Measurements from ENCODE around the gene PCNA. TPM values are rescaled to one million over a fixed set of nuclear protein-coding genes. Genes with fewer than 3 reads are reported as not detected.
A peak's percentile ranks its signal among the peaks of the same experiment; 100 is the strongest.
"Not testable (repeated sequence)": the region's sequence is repeated elsewhere in the genome, so short reads cannot be mapped to it uniquely, and the experiment has no call there.

PCNA gene
- total RNA-seq, 1 experiment from 2014 or later = 571 TPM

DNA sequence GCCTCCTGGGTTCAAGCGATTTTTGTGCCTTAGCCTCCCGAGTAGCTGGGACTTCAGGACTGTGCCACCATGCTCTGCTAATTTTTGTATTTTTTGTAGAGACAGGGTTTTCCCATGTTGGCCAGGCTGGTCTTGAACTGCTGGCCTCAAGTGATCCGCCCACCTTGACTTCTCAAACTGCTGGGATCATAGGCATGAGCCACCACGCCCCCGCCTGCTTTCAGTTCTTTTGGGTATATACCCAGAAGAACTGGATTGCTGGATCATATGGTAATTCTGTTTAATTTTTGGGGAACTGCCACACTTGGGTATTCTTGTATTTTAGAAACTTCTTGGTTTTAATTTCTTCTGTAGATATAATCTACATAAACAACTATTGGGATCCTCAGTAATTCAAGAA is 24.1 kb upstream of the PCNA start:
- no peak for DNase-seq (ENCODE audit: low spot score)

DNA sequence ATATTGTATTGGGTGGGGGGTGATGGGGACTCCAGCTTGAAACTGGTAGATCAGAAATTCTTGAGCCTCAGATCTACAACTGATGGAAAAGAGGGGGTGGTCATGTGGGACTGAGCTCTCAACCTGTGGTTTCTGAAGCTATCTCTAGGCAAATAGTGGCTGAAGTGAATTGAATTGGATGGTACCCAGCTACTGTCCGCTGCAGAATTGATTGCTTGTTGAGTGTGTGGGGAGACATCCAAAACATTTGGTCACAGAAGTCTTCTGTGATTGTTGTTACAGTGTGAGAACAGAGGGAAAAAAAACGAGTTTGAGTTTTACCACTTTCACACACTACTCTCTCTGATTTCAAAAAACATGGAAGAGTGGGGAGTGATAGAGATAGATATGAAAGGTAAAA is 21.9 kb upstream of the PCNA start:
- no peak for DNase-seq (ENCODE audit: low spot score)

DNA sequence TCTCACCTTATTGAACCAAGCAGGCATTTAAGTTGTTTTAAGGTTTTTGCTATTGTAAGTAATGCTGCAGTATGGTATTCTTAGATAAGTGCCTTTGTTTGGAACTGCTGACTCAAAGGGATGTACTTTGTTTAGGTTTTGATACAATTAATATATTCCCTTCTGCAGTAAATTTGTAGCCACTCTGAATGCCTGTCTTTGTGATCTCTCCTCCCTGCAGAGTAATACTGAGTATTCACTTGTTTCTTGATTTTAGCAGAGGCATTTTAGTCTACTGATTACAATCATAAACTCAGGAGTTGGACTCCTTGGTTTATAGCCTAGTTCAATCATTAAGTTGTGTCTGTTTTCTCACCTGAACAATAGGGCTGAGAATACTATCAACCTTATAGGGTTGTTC is 20.4 kb upstream of the PCNA start:
- DNase-seq (ENCODE audit: low spot score) = no peak

DNA sequence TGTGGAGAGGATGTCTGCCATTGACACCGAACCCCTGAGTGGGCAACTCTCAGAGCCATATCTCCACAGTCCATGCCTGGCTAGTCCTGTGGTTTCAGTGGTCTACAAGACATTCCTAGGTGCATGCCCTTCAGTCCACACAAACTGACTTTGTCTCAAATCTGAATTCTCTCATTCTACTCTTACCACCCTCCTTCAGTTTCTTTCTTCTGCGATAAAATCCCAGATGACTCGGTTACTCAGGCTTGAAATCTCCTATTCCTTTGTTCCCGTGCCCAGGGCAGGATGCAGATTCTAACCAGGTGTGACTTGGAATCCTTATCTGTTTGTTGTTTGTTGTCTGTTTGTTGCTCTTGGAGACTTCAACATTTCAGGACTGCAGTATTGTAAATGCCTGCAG is 16.3 kb upstream of the PCNA start:
- DNase-seq (ENCODE audit: low spot score) = no peak

DNA sequence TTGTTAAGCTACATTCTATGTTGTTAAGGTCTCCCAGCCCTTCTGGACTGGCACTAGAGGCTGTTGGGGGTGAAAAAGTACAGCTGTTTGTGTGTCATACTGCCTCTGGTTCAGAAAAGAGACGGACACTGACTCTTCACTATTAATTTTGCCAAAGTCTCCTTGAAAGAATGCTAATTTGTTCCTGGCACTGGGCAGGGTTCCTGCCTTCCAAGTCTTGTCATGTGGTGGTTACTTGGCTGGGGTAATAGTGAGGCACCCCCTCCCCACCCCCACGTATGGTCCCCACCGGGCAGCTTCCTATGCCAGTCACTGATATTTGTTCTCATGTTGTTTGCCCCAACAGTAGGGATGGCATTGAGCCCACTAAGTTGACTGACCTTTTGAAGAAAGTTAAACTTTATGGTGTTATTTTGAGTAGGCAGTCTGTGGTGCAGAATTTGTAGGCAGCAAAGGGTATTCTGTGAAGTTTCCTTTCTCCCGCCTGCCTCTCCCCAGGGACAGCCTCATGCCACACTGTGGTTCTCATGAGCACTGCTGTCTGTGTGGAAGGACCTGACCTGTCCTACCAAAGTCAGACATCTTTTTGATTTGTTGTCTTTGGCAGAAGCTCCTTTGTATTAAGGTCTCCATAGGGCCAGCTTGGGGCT is 15.7 kb upstream of the PCNA start:
- DNase-seq (ENCODE audit: low spot score) = no peak

DNA sequence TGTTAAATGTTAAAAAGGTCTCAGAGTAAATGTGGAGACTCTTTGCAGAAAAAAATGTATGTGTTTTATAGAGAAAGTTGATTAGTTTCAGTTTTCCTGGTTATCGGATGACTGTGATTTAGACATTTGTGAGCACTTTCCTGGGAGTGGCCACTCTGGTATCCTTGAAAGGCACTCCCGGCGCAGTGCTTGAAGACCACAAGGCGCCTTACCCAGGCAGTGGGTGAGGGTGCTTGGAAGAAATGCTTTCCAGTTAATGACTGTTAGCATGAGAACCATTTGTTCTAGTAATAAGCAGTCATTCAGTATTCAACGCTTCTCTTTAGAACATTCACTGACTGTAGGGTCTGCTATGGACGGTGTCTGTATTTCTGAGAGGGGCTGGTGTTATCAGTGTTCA is 14.2 kb upstream of the PCNA start:
- no peak for DNase-seq (ENCODE audit: low spot score)

DNA sequence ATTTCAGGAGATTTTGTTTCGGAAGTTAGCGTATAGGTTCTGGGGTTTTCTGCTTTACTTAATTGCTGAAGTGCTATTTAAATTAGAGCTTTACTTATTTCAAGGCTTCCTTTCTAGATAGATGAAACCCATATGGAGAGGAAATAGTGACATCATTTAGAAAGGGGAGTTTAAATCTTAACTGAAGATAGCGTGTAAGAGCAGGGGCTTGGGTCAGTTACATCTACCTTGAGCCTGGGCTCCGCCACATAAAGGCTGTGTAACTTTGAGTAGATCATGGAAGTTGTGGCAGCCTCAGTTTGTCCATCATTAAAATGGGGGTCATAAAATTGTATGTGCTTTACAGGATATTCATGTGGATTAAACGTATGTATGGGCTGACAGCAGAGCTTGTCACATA is 11.7 kb upstream of the PCNA start:
- no peak for DNase-seq (ENCODE audit: low spot score)

DNA sequence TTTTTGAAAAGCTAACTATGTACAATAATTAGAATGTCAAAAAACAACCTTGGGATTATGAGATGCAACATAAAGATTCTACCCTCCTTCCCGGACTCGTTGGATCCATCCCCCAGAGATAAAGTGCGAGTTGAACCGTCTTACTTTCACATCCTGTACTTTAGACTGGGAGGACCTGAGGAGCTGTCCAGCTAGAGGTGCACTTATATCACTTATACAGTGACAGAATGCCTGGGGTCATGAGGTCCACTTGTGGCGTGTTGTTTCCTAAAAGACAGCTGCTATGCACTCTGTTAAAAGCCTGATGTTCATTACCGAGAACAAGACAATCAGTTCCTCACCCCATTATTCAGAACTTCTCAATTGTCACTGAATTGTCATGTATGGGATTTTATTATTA is 9.1 kb upstream of the PCNA start:
- no peak for DNase-seq (ENCODE audit: low spot score)

DNA sequence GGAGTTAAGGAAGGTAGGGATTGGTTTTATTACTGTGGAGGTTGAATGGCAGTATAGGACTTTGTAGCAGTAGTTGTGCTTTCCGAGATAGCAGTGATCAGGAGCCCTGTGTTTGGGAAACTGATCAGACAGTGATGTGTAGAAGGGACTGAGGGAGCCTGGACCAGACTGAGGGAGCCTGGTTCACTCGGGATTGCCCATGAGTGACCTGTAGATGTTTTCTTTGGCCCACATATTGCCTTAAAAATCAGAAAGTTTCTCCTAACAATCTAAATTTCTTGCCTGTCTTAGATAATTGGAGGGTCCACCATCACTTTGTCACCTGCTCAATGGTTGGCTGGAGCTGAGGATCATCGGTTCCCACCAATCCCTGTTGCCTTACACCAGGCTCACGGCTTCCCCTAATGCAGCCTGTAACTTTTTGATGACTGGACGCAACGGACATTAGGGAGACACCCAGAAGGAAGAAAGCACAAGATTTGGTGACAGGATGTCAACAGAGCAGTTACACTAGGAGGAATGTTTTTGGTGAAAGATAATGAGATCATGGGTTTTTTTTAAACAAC is 8.2 kb upstream of the PCNA start:
- DNase-seq (ENCODE audit: low spot score) = no peak

DNA sequence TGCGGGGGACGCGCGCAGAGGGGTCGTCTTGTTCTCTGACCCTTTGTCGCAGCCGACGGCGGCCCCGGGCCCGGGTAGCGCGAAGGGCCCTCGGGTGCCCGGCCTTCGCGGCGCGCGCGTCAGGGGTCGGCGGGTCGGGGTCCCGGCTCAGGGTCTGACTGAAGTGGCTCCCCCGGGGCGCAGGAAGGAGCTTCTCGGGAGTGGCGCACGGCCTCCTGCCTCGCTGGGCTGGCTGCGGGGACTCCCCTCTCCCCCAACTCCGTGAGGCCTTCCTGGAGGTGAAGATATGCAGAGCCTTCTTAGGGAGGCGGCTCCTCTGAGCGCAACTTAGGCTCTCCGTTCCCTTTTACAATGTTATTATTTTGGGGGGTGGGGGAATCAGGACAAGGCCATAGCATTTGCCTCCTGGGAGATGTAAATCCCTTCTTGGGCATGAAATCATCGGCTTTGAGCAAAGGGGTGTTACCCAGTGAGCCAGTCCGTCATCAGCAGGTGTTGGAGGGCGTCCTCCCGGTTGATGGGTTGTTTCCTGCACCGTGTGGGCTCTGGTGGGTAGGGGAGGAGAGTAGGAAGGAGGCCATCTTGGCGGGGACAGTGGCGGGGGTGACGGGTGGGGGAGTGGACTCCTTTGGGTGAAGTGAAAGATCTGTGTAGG is 7.6 kb upstream of the PCNA start:
- DNase-seq (ENCODE audit: low spot score) = peak; percentile 19

DNA sequence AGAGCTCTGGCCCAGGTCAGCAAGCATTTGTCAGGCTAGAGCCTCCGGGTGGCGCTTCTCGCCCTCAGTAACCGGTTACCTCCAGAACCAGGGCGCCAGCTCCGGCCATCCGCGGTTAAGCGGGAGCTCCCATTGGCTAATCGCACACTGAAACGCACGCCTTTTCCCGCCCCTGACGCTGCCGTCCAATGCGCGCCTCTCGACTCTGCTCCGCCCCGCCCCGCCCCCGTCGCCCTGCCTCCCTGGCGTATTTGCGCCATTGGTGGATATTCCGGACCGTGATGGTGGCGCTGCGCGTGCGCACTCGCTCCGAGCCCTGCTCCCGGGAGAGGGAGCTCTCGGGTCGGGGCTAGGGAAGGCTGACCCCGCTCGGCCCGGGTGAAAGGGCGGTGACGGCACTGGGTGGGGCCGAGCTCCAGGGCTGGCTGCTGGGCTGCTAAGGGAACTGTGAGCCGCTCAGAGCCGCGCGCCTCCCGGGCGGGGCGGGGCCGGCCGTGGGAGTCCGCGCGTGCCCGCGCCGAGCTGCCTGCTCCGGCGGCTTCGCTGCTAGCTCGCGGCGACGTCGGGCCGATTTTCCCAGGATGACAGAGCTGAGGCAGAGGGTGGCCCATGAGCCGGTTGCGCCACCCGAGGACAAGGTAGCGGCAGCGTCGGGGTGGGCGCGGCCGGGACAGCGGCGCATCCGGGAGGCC is 6.9 kb upstream of the PCNA start, which contains the start of gene CDS2:
CDS2 (plus strand) TSS at position 497 of the 692 bp plus-strand sequence; CDS start at position 582, 85 bp downstream.
- DNase-seq (ENCODE audit: low spot score) = peak; percentile 98

DNA sequence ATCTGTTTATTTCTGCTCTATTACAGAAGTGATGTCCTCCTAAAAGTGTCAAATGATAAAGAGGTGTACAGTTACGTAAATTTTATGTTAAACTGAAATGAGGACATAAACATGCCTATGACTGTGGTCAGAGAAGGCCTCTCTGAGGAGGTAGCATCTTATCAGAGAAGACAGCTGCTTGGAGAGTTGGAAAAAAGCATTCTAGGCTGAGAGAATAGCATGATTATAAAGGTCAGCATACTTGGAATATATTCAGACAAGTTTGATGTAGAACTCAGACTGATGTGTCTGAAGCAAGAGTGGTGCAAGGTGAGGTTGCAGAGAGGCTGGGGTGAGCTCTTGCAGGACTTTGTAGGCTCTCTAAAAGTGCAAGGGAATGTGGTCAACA is 3.1 kb upstream of the PCNA start:
- no peak for DNase-seq (ENCODE audit: low spot score)

DNA sequence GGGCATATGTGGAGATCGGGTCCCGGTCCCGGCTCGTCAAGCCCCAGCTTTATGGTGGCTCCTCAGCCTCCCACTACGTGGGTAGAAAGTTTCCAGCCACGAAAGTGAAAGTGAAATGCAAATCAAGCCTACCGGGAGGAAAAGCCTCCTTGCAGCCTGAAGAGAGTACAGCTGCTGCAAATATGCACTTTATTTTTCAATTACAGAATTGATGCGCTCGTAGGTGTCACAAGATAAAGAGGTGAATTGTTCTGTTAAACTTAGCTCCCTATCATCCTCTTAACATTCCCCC is 373 bp upstream of the PCNA start:
- no peak for DNase-seq (ENCODE audit: low spot score)

DNA sequence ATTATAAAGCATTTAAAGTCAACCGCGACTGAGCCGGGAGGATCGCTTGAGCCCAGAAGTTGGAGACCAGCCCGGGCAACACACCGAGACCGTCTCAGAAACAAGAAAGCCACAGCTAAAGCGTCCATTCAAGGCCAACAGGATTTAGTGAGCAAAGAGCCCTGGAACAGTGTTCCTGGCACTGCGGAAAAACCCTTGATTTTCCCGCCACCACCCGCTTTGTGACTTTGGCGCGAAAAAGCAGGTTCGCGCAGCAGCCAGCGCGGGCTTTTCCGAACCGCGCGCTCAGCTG is 669 bp downstream of the PCNA start:
- no peak for DNase-seq (ENCODE audit: low spot score)

DNA sequence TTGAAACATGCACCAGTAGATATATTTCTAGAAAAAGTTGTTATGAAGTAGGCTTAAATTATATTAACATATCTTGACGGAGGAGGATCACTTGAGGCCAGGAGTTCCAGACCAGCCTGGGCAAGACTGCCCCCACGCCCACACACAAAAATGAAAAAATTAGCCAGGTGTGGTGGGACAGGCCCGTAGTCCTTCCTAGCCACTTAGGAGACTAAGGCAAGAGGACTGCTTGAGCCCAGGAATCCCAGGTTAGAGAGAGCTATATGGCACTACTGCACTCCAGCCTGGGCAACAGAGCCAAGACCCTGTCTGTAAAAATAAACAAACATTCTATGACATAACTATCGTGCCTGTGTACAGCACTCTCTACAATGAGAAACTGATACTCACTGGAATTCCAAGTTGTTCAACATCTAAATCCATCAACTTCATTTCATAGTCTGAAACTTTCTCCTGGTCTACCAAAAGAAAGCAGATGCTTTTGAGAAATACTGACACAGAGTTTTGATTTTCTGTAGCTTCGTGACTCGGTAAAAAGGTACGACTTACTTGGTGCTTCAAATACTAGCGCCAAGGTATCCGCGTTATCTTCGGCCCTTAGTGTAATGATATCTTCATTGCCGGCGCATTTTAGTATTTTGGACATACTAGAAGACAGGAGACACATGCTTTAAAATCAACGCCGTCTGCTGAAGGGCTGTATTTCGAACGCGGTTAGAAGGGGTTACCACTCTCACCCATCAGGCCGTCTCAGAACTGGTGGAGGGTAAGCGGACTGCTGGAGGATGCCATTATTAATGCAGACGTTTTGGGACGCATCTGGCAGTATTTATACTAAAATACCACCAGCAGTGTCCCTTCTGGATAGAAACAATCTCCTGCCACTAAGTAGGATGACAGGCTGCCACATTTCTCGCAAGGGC is 1.3 kb downstream of the PCNA start:
- DNase-seq (ENCODE audit: low spot score) = no peak

DNA sequence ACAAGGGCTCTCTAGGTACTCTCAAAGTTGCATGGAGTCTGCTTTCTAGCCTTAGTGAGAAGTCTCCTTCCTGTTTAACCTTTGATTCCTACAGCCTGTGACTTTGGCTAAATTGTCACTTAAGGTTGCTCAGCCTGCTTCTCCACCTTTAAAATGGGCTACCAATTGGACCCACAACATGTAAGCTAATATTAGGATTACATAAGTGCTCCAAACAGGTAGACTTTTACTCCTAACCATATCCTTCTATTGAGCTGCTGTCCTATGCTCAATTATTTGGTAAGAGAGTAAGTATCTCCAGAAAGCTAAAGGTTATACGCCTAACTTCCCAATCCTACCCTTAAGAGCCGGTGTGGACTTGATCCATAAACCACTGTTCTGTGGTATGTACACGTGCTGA is 2.9 kb downstream of the PCNA start:
- DNase-seq (ENCODE audit: low spot score) = no peak

DNA sequence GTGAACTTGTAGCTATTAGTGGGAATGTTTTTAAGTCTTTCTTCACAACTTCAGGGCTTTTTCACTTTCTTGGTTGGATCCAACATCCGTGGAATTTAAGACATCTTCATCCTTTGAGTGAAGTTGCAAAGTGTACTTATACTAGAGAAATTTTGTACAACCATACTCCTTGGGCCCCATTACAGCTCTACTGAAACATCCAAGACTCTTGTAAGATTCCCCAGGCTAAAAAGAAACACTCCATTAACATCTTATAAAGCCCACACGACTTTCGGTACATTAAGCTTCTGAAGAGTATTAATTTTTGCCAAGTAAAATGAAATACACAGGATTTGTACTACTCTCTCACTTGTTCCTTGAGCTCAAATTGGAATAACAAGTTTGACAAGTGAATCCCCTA is 5.4 kb downstream of the PCNA start:
- no peak for DNase-seq (ENCODE audit: low spot score)

DNA sequence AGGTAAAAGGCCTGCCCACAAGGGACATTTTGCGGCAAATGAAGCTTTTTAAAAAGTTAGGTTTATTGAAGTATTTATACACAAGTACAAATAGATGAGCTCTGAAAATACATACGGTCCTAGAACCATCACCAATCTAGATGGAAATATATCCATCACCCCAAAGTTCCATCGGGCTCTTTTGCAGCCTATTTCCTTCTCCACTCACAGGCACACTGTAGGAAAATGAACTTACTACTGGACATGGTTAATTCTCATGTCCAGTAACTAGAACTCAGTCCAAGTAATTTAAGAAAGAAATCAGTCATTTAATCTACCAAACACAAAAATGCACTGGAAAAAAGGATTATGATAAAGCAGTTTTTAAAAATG is 6.2 kb downstream of the PCNA start:
- DNase-seq (ENCODE audit: low spot score) = no peak

DNA sequence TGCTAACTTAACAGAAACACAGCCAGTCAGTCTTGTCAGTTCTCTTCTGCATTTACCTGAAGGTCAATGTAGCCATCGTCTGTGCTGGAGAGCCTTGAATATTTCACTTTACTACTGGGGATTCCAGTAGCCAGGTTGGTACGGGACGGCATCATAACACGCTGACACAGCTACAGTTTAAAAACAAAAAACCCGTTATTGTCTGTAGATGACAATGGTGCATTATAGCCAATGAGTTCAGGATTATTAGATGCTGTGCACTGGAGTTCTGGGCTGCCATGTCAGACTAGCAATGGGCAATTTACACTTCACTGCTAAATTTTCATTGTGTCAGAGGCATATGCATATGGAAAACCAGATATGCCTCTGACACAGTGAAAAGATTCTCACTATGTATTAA is 10.5 kb downstream of the PCNA start:
- no peak for DNase-seq (ENCODE audit: low spot score)

DNA sequence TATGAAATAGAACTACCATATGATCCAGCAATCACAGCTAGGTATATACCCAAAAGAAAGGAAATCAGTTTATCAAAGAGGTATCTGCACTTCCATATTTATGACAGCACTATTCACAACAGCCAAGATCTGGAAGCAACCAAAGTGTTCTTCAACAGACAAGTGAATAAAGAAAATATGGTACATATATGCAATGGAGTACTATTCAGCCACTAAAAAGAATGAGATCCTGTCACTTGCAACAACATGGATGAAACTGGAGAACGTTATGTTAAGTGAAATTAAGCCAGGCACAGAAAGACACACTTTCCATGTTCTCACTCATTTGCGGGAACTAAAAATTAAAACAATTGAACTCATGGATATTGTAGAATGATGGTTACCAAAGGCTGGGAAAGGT is 15.3 kb downstream of the PCNA start:
- no peak for DNase-seq (ENCODE audit: low spot score)

DNA sequence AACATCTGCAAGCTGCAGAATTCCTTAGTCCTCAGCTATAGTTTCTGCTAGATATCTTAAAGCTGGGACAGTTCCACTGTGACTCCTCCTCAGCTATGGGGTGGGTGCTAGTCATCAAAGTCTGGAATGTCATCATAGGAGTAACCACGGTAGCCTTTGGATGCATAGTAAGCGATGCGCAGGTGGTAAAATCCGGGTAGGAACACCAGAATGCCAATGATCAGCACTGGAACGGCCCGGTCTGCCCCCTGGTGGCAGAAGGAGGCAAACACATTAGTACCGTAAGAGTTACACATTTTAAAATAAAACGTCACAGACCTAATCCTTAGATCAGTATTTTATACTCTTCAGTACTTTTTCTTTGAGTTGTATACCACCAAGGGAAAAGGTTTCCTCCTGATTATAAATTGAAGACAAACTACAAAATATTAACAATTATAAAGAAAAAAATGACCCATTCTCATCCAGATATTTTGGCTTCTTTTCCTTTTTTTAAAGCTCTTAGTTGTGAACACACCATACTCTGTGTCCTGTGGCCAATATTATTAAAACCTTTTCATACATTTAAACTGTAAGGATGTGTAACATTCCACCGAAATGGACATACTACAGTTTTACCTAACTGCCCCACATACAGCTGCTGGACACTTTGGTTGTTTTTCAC is 18.9 kb downstream of the PCNA start:
- DNase-seq (ENCODE audit: low spot score) = peak; percentile 45

DNA sequence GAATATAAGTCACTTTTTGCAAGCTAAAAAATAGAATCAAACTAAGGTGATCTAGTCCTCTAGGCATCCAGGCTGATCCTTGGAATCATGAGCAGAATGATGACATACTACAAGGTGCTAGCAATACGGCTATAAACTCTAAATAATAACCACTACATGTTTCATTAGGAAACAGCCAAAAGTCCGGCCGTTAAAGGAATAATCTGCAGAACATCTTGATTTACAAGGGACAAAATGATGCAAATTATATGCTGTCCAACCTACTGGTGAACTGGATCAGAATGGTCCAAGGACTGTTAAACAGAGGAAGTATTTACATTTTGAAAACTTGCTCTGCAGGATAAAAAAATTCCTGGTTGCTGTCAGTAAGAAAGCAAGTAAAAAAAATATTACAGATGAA is 19.8 kb downstream of the PCNA start:
- not testable (repeated sequence) for DNase-seq (ENCODE audit: low spot score)
